ENCODE data around the gene CALD1.

Gene CALD1

GRCh38 chr7:134741907-134742635, 37.4 kb upstream of the CALD1 start:
- no peak for TF ChIP-seq CTCF (IDR thresholded peaks at IDR 0.05; ENCODE audit: low read depth, low read length, poor library complexity, severe bottlenecking)
- Histone ChIP-seq H4K20me1 (ENCODE audit: control insufficient read depth, insufficient read depth, low read depth, low read length) (no peaks in the 10 kb centered on the region), H3K9me2 (replicated peaks; ENCODE audit: control insufficient read depth, low read length) (no peaks in the 10 kb centered on the region), H3F3A (ENCODE audit: control insufficient read depth, insufficient read depth) (no peaks in the 10 kb centered on the region), H3K9me3 (ENCODE audit: control insufficient read depth, insufficient read depth, low read length) (no peaks in the 10 kb centered on the region), H3K27ac (ENCODE audit: low read depth, low read length) (no peak overlapping the region), H3K4me3 (ENCODE audit: low read length) (no peak overlapping the region), H3K27me3 (ENCODE audit: control insufficient read depth, low read length) (no peaks in the 10 kb centered on the region), H3K36me3 (ENCODE audit: control insufficient read depth, low read length) (no peaks in the 10 kb centered on the region), H3K4me2 (ENCODE audit: low read length) (no peak overlapping the region), H3K4me1 (ENCODE audit: control insufficient read depth, low read length) (no peaks in the 10 kb centered on the region), H3K79me2 (ENCODE audit: control insufficient read depth, low read length) (no peaks in the 10 kb centered on the region)

GRCh38 chr7:134742688-134743350, 36.6 kb upstream of the CALD1 start:
- Histone ChIP-seq H3K36me3 (ENCODE audit: control insufficient read depth, low read length) (no peaks in the 10 kb centered on the region), H3K9me3 (ENCODE audit: control insufficient read depth, insufficient read depth, low read length) (no peaks in the 10 kb centered on the region), H3K9me2 (replicated peaks; ENCODE audit: control insufficient read depth, low read length) (no peaks in the 10 kb centered on the region), H3K27ac (ENCODE audit: low read depth, low read length) (no peak overlapping the region), H3K4me1 (ENCODE audit: control insufficient read depth, low read length) (no peaks in the 10 kb centered on the region), H3K4me2 (ENCODE audit: low read length) (no peak overlapping the region), H3K79me2 (ENCODE audit: control insufficient read depth, low read length) (no peaks in the 10 kb centered on the region), H3F3A (ENCODE audit: control insufficient read depth, insufficient read depth) (no peaks in the 10 kb centered on the region), H3K27me3 (ENCODE audit: control insufficient read depth, low read length) (no peaks in the 10 kb centered on the region), H3K4me3 (ENCODE audit: low read length) (no peak overlapping the region), H4K20me1 (ENCODE audit: control insufficient read depth, insufficient read depth, low read depth, low read length) (no peaks in the 10 kb centered on the region)
- TF ChIP-seq CTCF (IDR thresholded peaks at IDR 0.05; ENCODE audit: low read depth, low read length, poor library complexity, severe bottlenecking), result no peak
- no peak for TF ChIP-seq EZH2phosphoT487 (IDR thresholded peaks at IDR 0.05; ENCODE audit: borderline replicate concordance, low read length)

GRCh38 chr7:134744569-134744968, 34.9 kb upstream of the CALD1 start:
- Histone ChIP-seq H3K36me3 (ENCODE audit: control insufficient read depth, low read length) (no peaks in the 10 kb centered on the region), H3K4me3 (ENCODE audit: low read length) (no peak overlapping the region), H3F3A (ENCODE audit: control insufficient read depth, insufficient read depth) (no peaks in the 10 kb centered on the region), H3K27ac (ENCODE audit: low read depth, low read length) (no peak overlapping the region), H3K9me3 (ENCODE audit: control insufficient read depth, insufficient read depth, low read length) (no peaks in the 10 kb centered on the region), H4K20me1 (ENCODE audit: control insufficient read depth, insufficient read depth, low read depth, low read length) (no peaks in the 10 kb centered on the region), H3K4me2 (ENCODE audit: low read length) (no peak overlapping the region), H3K79me2 (ENCODE audit: control insufficient read depth, low read length) (no peaks in the 10 kb centered on the region), H3K27me3 (ENCODE audit: control insufficient read depth, low read length) (no peaks in the 10 kb centered on the region), H3K4me1 (ENCODE audit: control insufficient read depth, low read length) (no peaks in the 10 kb centered on the region), H3K9me2 (replicated peaks; ENCODE audit: control insufficient read depth, low read length) (no peaks in the 10 kb centered on the region)
- TF ChIP-seq EZH2phosphoT487 (IDR thresholded peaks at IDR 0.05; ENCODE audit: borderline replicate concordance, low read length), result no peak
- TF ChIP-seq CTCF (IDR thresholded peaks at IDR 0.05; ENCODE audit: low read depth, low read length, poor library complexity, severe bottlenecking), result no peak
